HL-60 (cell line): ENCODE measurements around the gene CAB39L.

Experiments used
- DNase-seq, 2 experiments: peaks; one replicate each; pipeline ENCODE4 v3.0.0-alpha.2; 2010 to 2020; ENCODE audit warnings: low read depth in 1 of 2, low spot score in 1 of 2
- H3K27ac ChIP-seq: fragments of 250-450 bp; sonication (Bioruptor Pico); replicated peaks from 2 replicates; pipeline ENCODE4 v1.5.1; 2020; ENCODE audit warnings: mild to moderate bottlenecking, moderate library complexity
- H3K27me3 ChIP-seq: fragments of 250-450 bp; sonication (Bioruptor Pico); 2 replicates; pipeline ENCODE4 v1.5.1; 2021; ENCODE audit warnings: mild to moderate bottlenecking, moderate library complexity; ENCODE audit not compliant: insufficient read depth, poor library complexity, severe bottlenecking
- H3K4me3 ChIP-seq: replicated peaks from 2 replicates; pipeline ENCODE4 v1.5.1; 2011; ENCODE audit warnings: mild to moderate bottlenecking, control low read depth, low read length; ENCODE audit not compliant: insufficient read depth
- GABPA ChIP-seq: IDR thresholded peaks from 2 replicates; pipeline ENCODE4 v1.6.1; 2012; ENCODE audit warnings: low read depth
- POLR2AphosphoS5 ChIP-seq: IDR thresholded peaks from 2 replicates; pipeline ENCODE4 v1.6.1; 2012; ENCODE audit warnings: low read depth
- REST ChIP-seq: IDR thresholded peaks from 2 replicates; pipeline ENCODE4 v1.6.1; 2012; ENCODE audit warnings: low read depth; ENCODE audit not compliant: insufficient replicate concordance
- SPI1 ChIP-seq: IDR thresholded peaks from 2 replicates; pipeline ENCODE4 v1.6.1; 2012; ENCODE audit warnings: low read depth, mild to moderate bottlenecking, borderline replicate concordance
- TF ChIP-seq, protein P1 (sequence below): IDR thresholded peaks from one replicate; pipeline ENCODE4 v1.5.1; 2011; ENCODE audit warnings: low read length, control low read depth, inconsistent platforms; ENCODE audit not compliant: insufficient read depth

Gene CAB39L

DNA sequence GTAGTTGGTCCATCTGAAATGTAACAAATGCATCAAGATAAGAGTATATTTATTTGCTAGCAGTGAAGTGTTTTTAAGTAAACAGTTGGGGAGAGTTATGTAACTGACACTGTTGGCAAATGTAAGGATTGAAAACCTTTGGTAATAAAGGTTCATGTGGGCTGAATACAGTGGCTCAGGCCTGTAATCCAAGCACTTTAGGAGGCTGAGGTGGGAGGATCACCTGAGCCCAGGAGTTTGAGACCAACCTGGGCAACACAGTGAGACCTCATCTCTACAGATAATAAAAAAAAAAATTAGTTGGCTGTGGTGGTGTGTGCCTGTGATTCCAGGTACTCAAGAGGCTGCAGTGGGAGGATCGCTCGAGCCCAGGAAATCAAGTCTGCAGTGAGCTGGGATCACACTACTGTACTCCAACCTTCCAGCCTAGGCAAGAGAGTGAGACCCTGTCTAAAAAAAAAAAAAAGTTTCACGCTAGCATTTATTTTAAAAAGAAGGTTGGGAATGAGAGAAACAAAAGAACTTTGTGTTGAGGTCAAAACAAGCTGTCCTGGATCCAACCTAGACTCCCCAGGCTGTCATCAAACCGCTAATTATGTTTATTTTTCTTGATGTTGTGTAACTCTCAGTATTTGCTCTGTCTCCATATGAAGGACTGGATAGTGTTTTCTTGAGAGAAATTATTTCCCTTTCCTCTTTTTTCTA, 20.9 kb upstream of the CAB39L start:
- no peak for TF ChIP-seq GABPA
- TF ChIP-seq SPI1: no peak
- TF ChIP-seq, protein P1, sequence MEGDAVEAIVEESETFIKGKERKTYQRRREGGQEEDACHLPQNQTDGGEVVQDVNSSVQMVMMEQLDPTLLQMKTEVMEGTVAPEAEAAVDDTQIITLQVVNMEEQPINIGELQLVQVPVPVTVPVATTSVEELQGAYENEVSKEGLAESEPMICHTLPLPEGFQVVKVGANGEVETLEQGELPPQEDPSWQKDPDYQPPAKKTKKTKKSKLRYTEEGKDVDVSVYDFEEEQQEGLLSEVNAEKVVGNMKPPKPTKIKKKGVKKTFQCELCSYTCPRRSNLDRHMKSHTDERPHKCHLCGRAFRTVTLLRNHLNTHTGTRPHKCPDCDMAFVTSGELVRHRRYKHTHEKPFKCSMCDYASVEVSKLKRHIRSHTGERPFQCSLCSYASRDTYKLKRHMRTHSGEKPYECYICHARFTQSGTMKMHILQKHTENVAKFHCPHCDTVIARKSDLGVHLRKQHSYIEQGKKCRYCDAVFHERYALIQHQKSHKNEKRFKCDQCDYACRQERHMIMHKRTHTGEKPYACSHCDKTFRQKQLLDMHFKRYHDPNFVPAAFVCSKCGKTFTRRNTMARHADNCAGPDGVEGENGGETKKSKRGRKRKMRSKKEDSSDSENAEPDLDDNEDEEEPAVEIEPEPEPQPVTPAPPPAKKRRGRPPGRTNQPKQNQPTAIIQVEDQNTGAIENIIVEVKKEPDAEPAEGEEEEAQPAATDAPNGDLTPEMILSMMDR: no peak
- no peak for TF ChIP-seq POLR2AphosphoS5
- no peak for TF ChIP-seq REST
- H3K27ac ChIP-seq: no peak overlapping the region
- DNase-seq: no peak

DNA sequence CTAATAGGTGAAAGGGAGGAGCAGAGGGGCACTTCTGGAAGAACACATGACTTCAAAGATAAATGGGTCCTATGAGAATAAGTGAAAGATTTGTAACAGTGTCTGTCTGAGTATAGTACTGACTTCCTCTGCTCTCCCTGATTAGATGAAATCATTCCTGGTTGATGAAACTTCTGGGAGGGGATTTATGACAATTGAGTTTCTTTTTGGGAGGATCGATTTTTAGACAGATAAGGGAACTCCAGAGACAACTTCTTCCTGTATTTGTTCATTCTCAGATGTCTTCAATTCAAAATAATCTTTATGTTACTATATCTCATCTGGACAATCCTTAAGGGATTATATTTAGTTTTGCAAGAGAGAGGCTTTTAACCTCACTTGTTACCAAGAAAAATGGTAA, 20.2 kb upstream of the CAB39L start:
- TF ChIP-seq SPI1 (no peak), POLR2AphosphoS5 (no peak), REST (no peak), GABPA (no peak)
- TF ChIP-seq, protein P1: no peak
- H3K27me3 ChIP-seq: no peaks in the 10 kb centered on the region
- DNase-seq: no peak
- H3K27ac ChIP-seq: no peak overlapping the region
- no peak overlapping the region for H3K4me3 ChIP-seq

More for the DNA sequence above, 20.9 kb upstream of the CAB39L start:
- no peak overlapping the region for H3K4me3 ChIP-seq
- H3K27me3 ChIP-seq: no peaks in the 10 kb centered on the region

GRCh38 chr13:49459580-49459979, 15.7 kb upstream of the CAB39L start:
- no peak overlapping the region for H3K27ac ChIP-seq
- H3K4me3 ChIP-seq: no peak overlapping the region
- TF ChIP-seq SPI1 (no peak), GABPA (no peak), REST (no peak), POLR2AphosphoS5 (no peak)
- TF ChIP-seq, protein P1: no peak
- no peak for DNase-seq
- H3K27me3 ChIP-seq: no peaks in the 10 kb centered on the region
